Keratinocyte (primary cell): ENCODE results near the gene ADAM29. TPM values are rescaled to one million over a fixed set of nuclear protein-coding genes. Genes with fewer than 3 reads are reported as not detected.

Source experiments
- DNase-seq: peaks from one replicate; pipeline ENCODE4 v3.0.0-alpha.2; 2011; ENCODE audit warnings: low read depth, missing footprints, low spot score
- FAIRE-seq: peaks from 2 replicates; lab custom pipeline; 2011; peaks lifted over from hg19 to GRCh38; lab: Jason Lieb, UNC
- H2AFZ ChIP-seq: 2 replicates; pipeline ENCODE4 v1.6.0; 2012; ENCODE audit warnings: low read length, control low read depth, inconsistent platforms; ENCODE audit not compliant: control insufficient read depth
- H3K27ac ChIP-seq: 2 replicates; pipeline ENCODE4 v1.5.1; 2011; ENCODE audit warnings: low read length; ENCODE audit not compliant: control insufficient read depth, insufficient read depth
- H3K27me3 ChIP-seq: 3 replicates; pipeline ENCODE4 v1.6.0; 2011; ENCODE audit warnings: low read length; ENCODE audit not compliant: control insufficient read depth, insufficient read depth; ENCODE audit errors: extremely low read depth
- H3K36me3 ChIP-seq, 2 experiments: 2 replicates in 1 of 2; 3 replicates in 1 of 2; pipeline ENCODE4 v1.5.1; 2011; ENCODE audit warnings: low read length in 2 of 2, mild to moderate bottlenecking in 1 of 2; ENCODE audit not compliant: control insufficient read depth in 2 of 2, insufficient read depth in 2 of 2; ENCODE audit errors: extremely low read depth in 1 of 2
- H3K4me1 ChIP-seq: 3 replicates; pipeline ENCODE4 v1.5.1; 2011; ENCODE audit warnings: low read length; ENCODE audit not compliant: control insufficient read depth, insufficient read depth; ENCODE audit errors: extremely low read depth
- H3K4me2 ChIP-seq: 3 replicates; pipeline ENCODE4 v1.6.0; 2011; ENCODE audit warnings: low read depth, low read length; ENCODE audit not compliant: control insufficient read depth, insufficient read depth; ENCODE audit errors: extremely low read depth
- H3K4me3 ChIP-seq, 3 experiments: fragments of 200-600 bp in 1 of 3; sonication (generic) in 1 of 3; 2 replicates in 2 of 3; 3 replicates in 1 of 3; pipeline ENCODE4 v1.5.1; 2011 to 2016; ENCODE audit warnings: low read length in 3 of 3, mild to moderate bottlenecking in 3 of 3, control low read depth in 2 of 3, inconsistent platforms in 1 of 3, low read depth in 1 of 3, mixed read lengths in 1 of 3, mixed run types in 1 of 3, moderate library complexity in 1 of 3; ENCODE audit not compliant: control insufficient read depth in 2 of 3, insufficient read depth in 2 of 3; ENCODE audit errors: extremely low read depth in 1 of 3
- H3K79me2 ChIP-seq: 2 replicates; pipeline ENCODE4 v1.6.0; 2012; ENCODE audit warnings: low read length; ENCODE audit not compliant: control insufficient read depth, insufficient read depth
- H3K9ac ChIP-seq: 3 replicates; pipeline ENCODE4 v1.6.0; 2011; ENCODE audit warnings: low read length; ENCODE audit not compliant: control insufficient read depth, insufficient read depth; ENCODE audit errors: extremely low read depth
- H3K9me1 ChIP-seq: 3 replicates; pipeline ENCODE4 v1.6.0; 2011; ENCODE audit warnings: low read length; ENCODE audit not compliant: control insufficient read depth, insufficient read depth; ENCODE audit errors: extremely low read depth
- H3K9me3 ChIP-seq: 2 replicates; pipeline ENCODE4 v1.5.1; 2012; ENCODE audit warnings: low read depth, low read length; ENCODE audit not compliant: control insufficient read depth
- H4K20me1 ChIP-seq: 3 replicates; pipeline ENCODE4 v1.6.0; 2011; ENCODE audit warnings: low read length; ENCODE audit not compliant: control insufficient read depth, insufficient read depth; ENCODE audit errors: extremely low read depth
- CTCF ChIP-seq, 3 experiments: IDR thresholded peaks in 1 of 3; conservative IDR thresholded peaks in 1 of 3; optimal IDR thresholded peaks in 1 of 3; 2 replicates in 2 of 3; 3 replicates in 1 of 3; pipeline versions ENCODE3 to v1.5.1; 2011; ENCODE audit warnings: low read length in 3 of 3, mild to moderate bottlenecking in 3 of 3, moderate library complexity in 2 of 3, control low read depth in 1 of 3, inconsistent platforms in 1 of 3; ENCODE audit not compliant: insufficient read depth in 2 of 3; ENCODE audit errors: extremely low read depth in 1 of 3
- EZH2 ChIP-seq: IDR thresholded peaks from one replicate; pipeline ENCODE4 v1.6.1; 2012; ENCODE audit warnings: inconsistent platforms, mild to moderate bottlenecking, low read length, moderate library complexity
- dilution Hi-C: fragments of 300-500 bp; cut with MboI; formaldehyde crosslinking; loops from one replicate; pipeline ENCODE4 v1.7.0; 2020; ENCODE audit warnings: low sequenced_read_pairs; ENCODE audit not compliant: extremely low pct_ligation_motif_present
- polyA plus RNA-seq, 5 experiments: library from polyadenylated mRNA; depleted of rRNA in 3 of 5; stranded (reverse) in 3 of 5; stranded (forward) in 1 of 5; unstranded in 1 of 5; fragments of >200 nt; gene quantifications; 1 replicate in 1 of 5; 2 replicates in 3 of 5; 3 replicates in 1 of 5; pipeline versions ENCODE4 v1.2.1 to v1.2.3, GENCODE V29; 2011 to 2012; ENCODE audit warnings: missing spikeins in 2 of 5, low read depth in 1 of 5, low replicate concordance in 1 of 5

The ADAM29 gene
- polyA plus RNA-seq, 1 donor (not counting 4 experiments of a cell fraction or from before 2014, with no cell fraction given): not detected

GRCh38 chr4:174926958-174927357 lies 8.8 kb downstream of the ADAM29 start:
- H3K27ac ChIP-seq: no peak overlapping the region
- no peaks in the 10 kb centered on the region for H4K20me1 ChIP-seq
- H3K4me2 ChIP-seq: no peak overlapping the region
- no peak for FAIRE-seq
- no peaks in the 10 kb centered on the region for H3K36me3 ChIP-seq
- dilution Hi-C loops: no loop called here
- H3K9me3 ChIP-seq: no peaks in the 10 kb centered on the region
- no peaks in the 10 kb centered on the region for H3K79me2 ChIP-seq
- no peaks in the 10 kb centered on the region for H3K4me1 ChIP-seq
- no peak overlapping the region for H3K4me3 ChIP-seq
- TF ChIP-seq CTCF (optimal IDR thresholded peaks at IDR 0.05 in 1 of 3, IDR thresholded peaks at IDR 0.05 in 1 of 3, conservative IDR thresholded peaks at IDR 0.05 in 1 of 3; ENCODE audit: extremely low read depth in 1 of 3, insufficient read depth in 2 of 3, low read length in 3 of 3) (no peak), EZH2 (no peak)
- H3K27me3 ChIP-seq: no peaks in the 10 kb centered on the region
- H2AFZ ChIP-seq: no peak overlapping the region
- no peak overlapping the region for H3K9ac ChIP-seq
- DNase-seq: no peak
- H3K9me1 ChIP-seq: no peaks in the 10 kb centered on the region

- H3K9me3 ChIP-seq: no peaks in the 10 kb centered on the region
- dilution Hi-C loops: no loop called here
- no peak overlapping the region for H3K4me2 ChIP-seq
- no peaks in the 10 kb centered on the region for H4K20me1 ChIP-seq
- H3K9ac ChIP-seq: no peak overlapping the region
- no peak overlapping the region for H2AFZ ChIP-seq
- TF ChIP-seq CTCF (optimal IDR thresholded peaks at IDR 0.05 in 1 of 3, IDR thresholded peaks at IDR 0.05 in 1 of 3, conservative IDR thresholded peaks at IDR 0.05 in 1 of 3; ENCODE audit: extremely low read depth in 1 of 3, insufficient read depth in 2 of 3, low read length in 3 of 3): no peak
- no peak for TF ChIP-seq EZH2
- no peak overlapping the region for H3K4me3 ChIP-seq
- H3K36me3 ChIP-seq: no peaks in the 10 kb centered on the region
- DNase-seq (no peak), FAIRE-seq (no peak)
- H3K4me1 ChIP-seq: no peaks in the 10 kb centered on the region
- no peaks in the 10 kb centered on the region for H3K79me2 ChIP-seq
- H3K9me1 ChIP-seq: no peaks in the 10 kb centered on the region
- H3K27me3 ChIP-seq: no peaks in the 10 kb centered on the region
- H3K27ac ChIP-seq: no peak overlapping the region
These were observed 10.0 kb downstream of the ADAM29 start for GRCh38 chr4:174928174-174928573.
